Aorta (tissue), 5 donors: ENCODE results near the gene ZER1. TPM values are rescaled to one million over a fixed set of nuclear protein-coding genes. Genes with fewer than 3 reads are reported as not detected.
"Not testable (repeated sequence)": the region's sequence is repeated elsewhere in the genome, so short reads cannot be mapped to it uniquely, and the experiment has no call there.

Source experiments
- ATAC-seq: fragments of 200-7000 bp; cut with Tn5 transposase; one replicate; pipeline ENCODE4 v1.9.1; 2022; ENCODE audit warnings: moderate library complexity; ENCODE audit not compliant: low FRiP score
- DNase-seq, 2 donors: peaks; one replicate each; pipeline ENCODE4 v3.0.0-alpha.2; 2020
- H3K27ac ChIP-seq, 2 donors: one replicate each; pipeline ENCODE4 v1.5.1; 2013; ENCODE audit warnings: low read length in 2 of 2, mild to moderate bottlenecking in 2 of 2, moderate library complexity in 2 of 2, control low read depth in 1 of 2, inconsistent platforms in 1 of 2, low read depth in 1 of 2
- H3K27me3 ChIP-seq, 2 donors: one replicate each; pipeline ENCODE4 v1.6.1; 2013; ENCODE audit warnings: control low read depth in 1 of 2, low read length in 1 of 2, mild to moderate bottlenecking in 1 of 2, moderate library complexity in 1 of 2; ENCODE audit not compliant: insufficient read depth in 2 of 2, control insufficient read depth in 1 of 2
- H3K36me3 ChIP-seq, 2 donors: one replicate each; pipeline ENCODE4 v1.6.1; 2013; ENCODE audit warnings: control low read depth in 1 of 2, low read length in 1 of 2, mild to moderate bottlenecking in 1 of 2; ENCODE audit not compliant: insufficient read depth in 2 of 2, control insufficient read depth in 1 of 2
- H3K4me1 ChIP-seq, 2 donors: one replicate each; pipeline ENCODE4 v1.6.1; 2013; ENCODE audit warnings: low read length in 2 of 2, control low read depth in 1 of 2, mild to moderate bottlenecking in 1 of 2, moderate library complexity in 1 of 2; ENCODE audit not compliant: insufficient read depth in 2 of 2, control insufficient read depth in 1 of 2
- H3K4me3 ChIP-seq, 2 donors: one replicate each; pipeline ENCODE4 v1.5.1; 2013; ENCODE audit warnings: low read length in 2 of 2, control low read depth in 1 of 2, mild to moderate bottlenecking in 1 of 2
- H3K9me3 ChIP-seq: one replicate; pipeline ENCODE4 v1.6.1; 2013; ENCODE audit warnings: mild to moderate bottlenecking, low read length; ENCODE audit not compliant: control insufficient read depth
- WGBS, 2 donors: extraction: QIAGEN DNeasy Blood & Tissue Kit; methylation state at CpG; one replicate each; pipeline ENCODE4 v1.1.7; 2013; 5-methylcytosine and 5-hydroxymethylcytosine counted together
- intact Hi-C, 2 donors: fragments of 100-400 bp; cut with DNase I; formaldehyde crosslinking; loops; one replicate each; pipeline versions ENCODE4 v1.14.2 to v1.15.0; 2022
- polyA plus RNA-seq, 2 donors: library from polyadenylated mRNA; stranded (reverse); fragments of 200-250 nt; gene quantifications; one replicate each; pipeline ENCODE4 v1.2.3, GENCODE V29; 2013
- total RNA-seq, 2 donors: library from RNA; stranded (reverse); fragmentation: NEBNext Ultra II Directional; extraction: Animal tissue kit (Norgen Biotek cat#: 25700); gene quantifications; one replicate each; pipeline ENCODE4 v1.2.1, GENCODE V29; 2021
- donor health status: healthy with polysubstance abuse.
- donor health status: Bipolar disorder and iron deficiency.
- donor health status: DM: no; HTN: no; CAD: no.
- donor health status: DM: no; HTN: no; CAD: no.
- donor health status: DM: yes; HTN: yes; CAD: no.

The ZER1 gene
- total and polyA plus RNA-seq, 4 donors: 14.5 to 42.9 (median 34.6) TPM

DNA sequence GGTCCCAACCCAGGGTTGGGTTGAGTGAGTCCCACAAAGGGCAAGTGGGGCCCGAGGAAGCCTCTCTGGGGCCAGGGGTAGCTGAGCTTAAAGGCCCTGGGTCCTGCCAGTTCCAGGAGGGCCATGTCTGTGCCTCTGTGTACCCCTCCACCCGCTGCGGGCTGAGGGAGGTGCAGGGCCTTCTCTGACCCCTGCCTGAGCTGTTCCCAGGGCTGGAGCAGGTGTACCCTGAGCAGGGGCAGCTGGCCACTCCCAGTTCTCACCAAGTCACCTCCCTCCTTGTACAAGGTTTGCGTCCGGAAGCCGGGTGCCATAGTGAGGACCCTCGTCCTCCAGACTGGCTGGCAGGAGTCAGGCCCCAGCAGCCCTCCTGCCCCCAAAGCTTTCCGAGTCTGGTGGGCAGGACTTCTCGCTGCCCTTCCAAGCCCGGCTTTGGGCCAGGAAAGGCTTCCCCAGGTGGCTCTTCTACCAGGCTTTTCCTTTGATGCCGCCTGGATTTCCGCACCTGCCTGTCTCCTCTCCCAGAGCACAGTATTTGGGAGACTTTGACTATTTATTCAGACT is 37.4 kb upstream of the ZER1 start:
- Histone ChIP-seq H3K27ac (no peak overlapping the region), H3K4me3 (no peak overlapping the region), H3K36me3 (peaks cover 0 to 10% of the 10 kb centered on the region in 2 donors), H3K9me3 (no peaks in the 10 kb centered on the region), H3K4me1 (no peaks in the 10 kb centered on the region), H3K27me3 (no peaks in the 10 kb centered on the region)
- intact Hi-C loops: no loop called here
- DNase-seq (no peak), ATAC-seq (peak; percentile 52)
- WGBS, 2 donors: 91 to 95% methylated on average over 12 of the region's 12 CpGs

- Histone ChIP-seq H3K27ac (no peak overlapping the region), H3K9me3 (no peaks in the 10 kb centered on the region), H3K36me3 (peaks cover 0 to 10% of the 10 kb centered on the region in 2 donors), H3K4me1 (no peaks in the 10 kb centered on the region), H3K4me3 (no peak overlapping the region), H3K27me3 (no peaks in the 10 kb centered on the region)
- intact Hi-C loops: no loop called here
- DNase-seq: no peak
- ATAC-seq: no peak
- 82 to 85% methylated on average over 3 of the region's 3 CpGs for WGBS, 2 donors
These were observed 36.8 kb upstream of the ZER1 start for GRCh38 chr9:128808543-128808942.

- H3K4me1 ChIP-seq: no peaks in the 10 kb centered on the region
- no peak for ATAC-seq
These were observed 36.1 kb upstream of the ZER1 start for GRCh38 chr9:128807827-128808226.

DNA sequence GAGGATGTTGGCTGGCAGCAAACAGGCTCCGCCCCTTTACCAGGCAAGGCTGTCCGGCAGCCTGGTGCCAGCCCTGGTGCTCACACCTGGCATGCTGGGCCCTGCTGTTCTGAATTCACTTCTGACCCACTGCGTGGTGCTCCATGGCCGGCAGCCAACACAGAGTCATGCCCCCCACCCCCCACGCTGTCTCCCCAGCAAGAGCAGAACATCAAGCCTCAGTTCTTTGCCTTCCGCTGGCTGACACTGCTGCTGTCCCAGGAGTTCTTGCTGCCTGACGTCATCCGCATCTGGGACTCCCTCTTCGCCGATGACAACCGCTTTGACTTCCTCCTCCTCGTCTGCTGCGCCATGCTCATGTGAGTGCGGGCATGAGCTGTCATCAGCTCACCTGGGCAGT is 33.9 kb upstream of the ZER1 start:
- intact Hi-C loops: no loop called here
- H3K4me1 ChIP-seq: no peaks in the 10 kb centered on the region
- no peak overlapping the region for H3K4me3 ChIP-seq
- peaks cover 0 to 10% of the 10 kb centered on the region in 2 donors for H3K36me3 ChIP-seq
- no peak overlapping the region for H3K27ac ChIP-seq
- no peaks in the 10 kb centered on the region for H3K9me3 ChIP-seq
- ATAC-seq (no peak), DNase-seq (no peak)
- no peaks in the 10 kb centered on the region for H3K27me3 ChIP-seq
- WGBS, 2 donors: 86 to 88% methylated on average over 14 of the region's 14 CpGs

More at GRCh38 chr9:128807827-128808226, 36.1 kb upstream of the ZER1 start:
- no peaks in the 10 kb centered on the region for H3K9me3 ChIP-seq
- H3K27ac ChIP-seq: no peak overlapping the region
- H3K36me3 ChIP-seq: peaks cover 0 to 10% of the 10 kb centered on the region in 2 donors
- DNase-seq: no peak
- no peak overlapping the region for H3K4me3 ChIP-seq
- H3K27me3 ChIP-seq: no peaks in the 10 kb centered on the region
- intact Hi-C loops: no loop called here
- WGBS, 2 donors: 80 to 96% methylated on average over 13 to 14 of the region's 14 CpGs

DNA sequence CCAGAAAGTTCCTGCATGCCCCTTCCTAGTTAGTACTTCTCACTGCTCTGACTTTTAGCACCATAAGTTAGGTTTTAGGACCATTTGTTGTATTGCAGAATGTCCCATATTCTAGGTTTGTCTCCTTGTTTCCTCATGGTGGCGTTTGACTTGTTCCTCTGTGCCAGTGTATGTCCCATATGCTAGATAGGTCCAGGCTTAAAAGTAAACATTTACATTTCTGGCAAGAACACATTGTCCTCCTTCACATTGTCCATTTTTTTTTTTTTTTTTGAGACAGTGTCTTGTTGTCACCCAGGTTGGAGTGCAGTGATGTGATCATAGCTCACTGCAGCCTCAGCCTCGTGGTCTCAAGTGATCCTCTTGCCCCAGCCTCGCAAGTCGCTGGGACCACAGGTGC is 30.8 kb upstream of the ZER1 start:
- ATAC-seq (no peak), DNase-seq (no peak)
- Histone ChIP-seq H3K36me3 (peaks cover 0 to 14% of the 10 kb centered on the region in 2 donors), H3K27ac (no peak overlapping the region), H3K9me3 (no peaks in the 10 kb centered on the region), H3K27me3 (no peaks in the 10 kb centered on the region), H3K4me3 (no peak overlapping the region), H3K4me1 (no peaks in the 10 kb centered on the region)
- intact Hi-C loops: no loop called here
- WGBS, 2 donors: 91 to 93% methylated on average over 4 of the region's 4 CpGs

GRCh38 chr9:128800061-128800460 is 28.3 kb upstream of the ZER1 start:
- 93 to 95% methylated on average over 7 of the region's 7 CpGs for WGBS, 2 donors
- no peaks in the 10 kb centered on the region for H3K27me3 ChIP-seq
- DNase-seq (no peak), ATAC-seq (no peak)
- H3K4me3 ChIP-seq: no peak overlapping the region
- peaks cover 0 to 8% of the 10 kb centered on the region in 2 donors for H3K36me3 ChIP-seq
- no peak overlapping the region for H3K27ac ChIP-seq
- intact Hi-C loops: no loop called here
- H3K4me1 ChIP-seq: no peaks in the 10 kb centered on the region
- no peaks in the 10 kb centered on the region for H3K9me3 ChIP-seq

- 91 to 92% methylated on average over 8 of the region's 8 CpGs for WGBS, 2 donors
- DNase-seq (no peak), ATAC-seq (no peak)
- no peaks in the 10 kb centered on the region for H3K9me3 ChIP-seq
- H3K36me3 ChIP-seq: peaks cover 0 to 10% of the 10 kb centered on the region in 2 donors
- H3K27ac ChIP-seq: no peak overlapping the region
- H3K27me3 ChIP-seq: no peaks in the 10 kb centered on the region
- intact Hi-C loops: no loop called here
- H3K4me1 ChIP-seq: no peaks in the 10 kb centered on the region
- no peak overlapping the region for H3K4me3 ChIP-seq
These were observed 27.2 kb upstream of the ZER1 start for GRCh38 chr9:128798896-128799295.

DNA sequence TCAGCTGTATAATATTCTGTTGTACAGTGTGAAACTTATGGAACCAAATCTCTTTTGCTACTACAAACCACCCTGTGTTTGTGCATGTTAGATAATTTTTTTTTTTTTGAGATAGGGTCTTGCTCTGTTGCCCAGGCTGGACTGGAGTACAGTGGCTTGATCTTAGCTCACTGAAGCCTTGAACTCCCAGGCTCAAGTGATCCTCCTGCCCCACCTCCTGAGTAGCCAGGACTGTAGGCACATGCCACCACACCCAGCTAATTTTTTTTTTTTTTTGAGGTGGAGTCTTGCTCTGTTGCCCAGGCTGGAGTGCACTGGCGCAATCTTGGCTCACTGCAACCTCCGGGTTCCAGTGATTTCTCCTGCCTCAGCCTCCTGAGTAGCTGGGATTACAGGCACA is 23.2 kb upstream of the ZER1 start:
- H3K4me1 ChIP-seq, ATAC-seq, H3K4me3 ChIP-seq, intact Hi-C loops, H3K9me3 ChIP-seq, H3K27ac ChIP-seq, DNase-seq, H3K27me3 ChIP-seq: not testable (repeated sequence)
- 45 to 51% methylated on average over 2 of the region's 2 CpGs for WGBS, 2 donors
- H3K36me3 ChIP-seq: peaks cover 0 to 16% of the 10 kb centered on the region in 2 donors

GRCh38 chr9:128792978-128793686 is 21.4 kb upstream of the ZER1 start:
- intact Hi-C loops: no loop called here
- H3K36me3 ChIP-seq: peaks cover 0 to 9% of the 10 kb centered on the region in 2 donors
- no peaks in the 10 kb centered on the region for H3K4me1 ChIP-seq
- 84 to 86% methylated on average over 8 of the region's 8 CpGs for WGBS, 2 donors
- no peaks in the 10 kb centered on the region for H3K27me3 ChIP-seq
- DNase-seq (no peak), ATAC-seq (no peak)
- H3K27ac ChIP-seq: no peak overlapping the region
- H3K4me3 ChIP-seq: no peak overlapping the region
- H3K9me3 ChIP-seq: no peaks in the 10 kb centered on the region
